Gastrocnemius medialis (tissue), 4 donors: ENCODE measurements around the gene FBXL16. TPM values are rescaled to one million over a fixed set of nuclear protein-coding genes. Genes with fewer than 3 reads are reported as not detected.

Experiments
- ATAC-seq, 2 donors: fragments of 150-250 bp; one replicate each; pipeline ENCODE4 v1.9.1; 2016
- DNase-seq, 2 donors: peaks; one replicate each; pipeline ENCODE4 v3.0.0-alpha.2; 2019
- H3K27ac ChIP-seq, 4 donors: fragments of 200-600 bp; sonication (generic); 1 replicate in 1 of 4; 2 replicates in 3 of 4; pipeline ENCODE4 v1.5.1; 2016 to 2018; ENCODE audit warnings: mild to moderate bottlenecking in 2 of 4, moderate library complexity in 1 of 4
- H3K27me3 ChIP-seq, 3 donors: fragments of 200-600 bp; sonication (generic) in 2 of 3; 1 replicate in 1 of 3; 2 replicates in 2 of 3; pipeline versions ENCODE4 v1.5.1 to v1.6.0; 2016 to 2019; ENCODE audit warnings: mild to moderate bottlenecking in 1 of 3, moderate library complexity in 1 of 3
- H3K36me3 ChIP-seq, 2 donors: fragments of 200-600 bp; sonication (generic) in 1 of 2; one replicate each; pipeline ENCODE4 v1.5.1; 2017 to 2018
- H3K4me1 ChIP-seq, 2 donors: fragments of 200-600 bp; sonication (generic) in 1 of 2; one replicate each; pipeline ENCODE4 v1.5.1; 2016 to 2017; ENCODE audit warnings: mild to moderate bottlenecking in 2 of 2
- H3K4me3 ChIP-seq, 4 donors: fragments of 200-600 bp; sonication (generic) in 3 of 4; 1 replicate in 1 of 4; 2 replicates in 3 of 4; pipeline ENCODE4 v1.5.1; 2016 to 2019; ENCODE audit warnings: mild to moderate bottlenecking in 2 of 4
- H3K9me3 ChIP-seq, 3 donors: fragments of 200-600 bp; sonication (generic) in 2 of 3; 1 replicate in 1 of 3; 2 replicates in 2 of 3; pipeline ENCODE4 v1.5.1; 2016 to 2019
- CTCF ChIP-seq, 5 experiments: fragments of 450-650 bp in 3 of 5; fragments of 200-600 bp in 2 of 5; sonication (generic) in 2 of 5; IDR thresholded peaks in 4 of 5; conservative IDR thresholded peaks in 1 of 5; 1 replicate in 4 of 5; 2 replicates in 1 of 5; pipeline ENCODE4 v1.5.1; 2016 to 2019; ENCODE audit warnings: antibody characterized with exemption in 5 of 5, mild to moderate bottlenecking in 3 of 5, moderate library complexity in 3 of 5
- POLR2A ChIP-seq, 2 donors: fragments of 450-650 bp; IDR thresholded peaks; one replicate each; pipeline ENCODE4 v1.6.1; 2017; ENCODE audit warnings: antibody characterized with exemption in 2 of 2, mild to moderate bottlenecking in 2 of 2, moderate library complexity in 2 of 2
- in situ Hi-C, 4 donors: fragments of 200-750 bp; cut with MboI; loops; one replicate each; pipeline versions ENCODE4 v1.15.0 to v1.8.0; 2017; ENCODE audit warnings: low sequenced_read_pairs in 4 of 4
- intact Hi-C: fragments of 100-400 bp; cut with DNase I; formaldehyde crosslinking; loops from one replicate; pipeline ENCODE4 v1.15.1; 2023; ENCODE audit warnings: low total_unique reads
- total RNA-seq, 4 donors: library from RNA; depleted of rRNA; stranded (reverse); fragments of >200 nt; gene quantifications; one replicate each; pipeline versions ENCODE4 v1.1.0 to v1.2.3, GENCODE V29; 2016

The FBXL16 gene
- total RNA-seq, 4 donors from 2014 or later, result not detected

- H3K4me1 ChIP-seq, result peaks cover 6 to 11% of the 10 kb centered on the region in 2 donors
- intact Hi-C loops (no loop called here), in situ Hi-C loops (no loop called here)
- DNase-seq (no peak), ATAC-seq (no peak)
- no peak overlapping the region for H3K4me3 ChIP-seq
- TF ChIP-seq POLR2A (IDR thresholded peaks at IDR 0.05) (no peak), CTCF (IDR thresholded peaks at IDR 0.05 in 4 of 5, conservative IDR thresholded peaks at IDR 0.05 in 1 of 5) (no peak)
- no peaks in the 10 kb centered on the region for H3K9me3 ChIP-seq
- no peak overlapping the region for H3K27ac ChIP-seq
- peaks cover 22 to 38% (median 34%) of the 10 kb centered on the region in 3 donors for H3K27me3 ChIP-seq
- H3K36me3 ChIP-seq, result peaks cover 0 to 28% of the 10 kb centered on the region in 2 donors
Measured at GRCh38 chr16:728890-729744, 23.5 kb upstream of the FBXL16 start.

GRCh38 chr16:728131-728889, 22.7 kb upstream of the FBXL16 start:
- DNase-seq (no peak), ATAC-seq (peak in 1 of 2 donors; percentile 7)
- H3K4me3 ChIP-seq, result peak overlapping the region; percentile 32 to 55 (median 51)
- intact Hi-C loops, result no loop called here
- in situ Hi-C loops, result no loop called here
- no peak for TF ChIP-seq POLR2A (IDR thresholded peaks at IDR 0.05)
- no peak for TF ChIP-seq CTCF (IDR thresholded peaks at IDR 0.05 in 4 of 5, conservative IDR thresholded peaks at IDR 0.05 in 1 of 5)
- H3K4me1 ChIP-seq, result peaks cover 6 to 11% of the 10 kb centered on the region in 2 donors
- H3K9me3 ChIP-seq, result no peaks in the 10 kb centered on the region
- no peak overlapping the region for H3K27ac ChIP-seq
- peaks cover 0 to 20% of the 10 kb centered on the region in 2 donors for H3K36me3 ChIP-seq
- H3K27me3 ChIP-seq, result peaks cover 22 to 38% (median 34%) of the 10 kb centered on the region in 3 donors

GRCh38 chr16:727291-727977, 21.8 kb upstream of the FBXL16 start:
- DNase-seq (no peak), ATAC-seq (peak in 1 of 2 donors; percentile 17)
- intact Hi-C loops, result no loop called here
- Histone ChIP-seq H3K27ac (no peak overlapping the region), H3K4me3 (peak overlapping the region; percentile 32 to 55 (median 51)), H3K9me3 (no peaks in the 10 kb centered on the region), H3K27me3 (peaks cover 22 to 38% (median 34%) of the 10 kb centered on the region in 3 donors), H3K4me1 (peaks cover 6 to 11% of the 10 kb centered on the region in 2 donors), H3K36me3 (peaks cover 0 to 12% of the 10 kb centered on the region in 2 donors)
- TF ChIP-seq CTCF (IDR thresholded peaks at IDR 0.05 in 4 of 5, conservative IDR thresholded peaks at IDR 0.05 in 1 of 5) (no peak), POLR2A (IDR thresholded peaks at IDR 0.05) (peak in 1 of 2 donors; percentile 11)
- in situ Hi-C loops, result no loop called here

GRCh38 chr16:726438-727290, 21.1 kb upstream of the FBXL16 start, which contains the start of the genes CCDC78 and HAGHL:
Gene CCDC78, minus strand, starts transcription at chr16:726443. Its CDS starts 76 bp downstream, at chr16:726367.
Gene HAGHL, plus strand, starts transcription at chr16:727106. Its CDS starts 404 bp downstream, at chr16:727510.
- TF ChIP-seq CTCF (IDR thresholded peaks at IDR 0.05 in 4 of 5, conservative IDR thresholded peaks at IDR 0.05 in 1 of 5) (no peak), POLR2A (IDR thresholded peaks at IDR 0.05) (no peak)

More at GRCh38 chr16:726438-727290, 21.1 kb upstream of the FBXL16 start, which contains the start of the genes CCDC78 and HAGHL:
- DNase-seq (no peak), ATAC-seq (peak in 1 of 2 donors; percentile 26)
- H3K27ac ChIP-seq, result no peak within 1 kb of the TSS
- H3K27me3 ChIP-seq, result peaks cover 22 to 38% (median 34%) of the 10 kb centered on the region in 3 donors
- peaks cover 9 to 13% of the 10 kb centered on the region in 2 donors for H3K4me1 ChIP-seq
- H3K4me3 ChIP-seq, result peak within 1 kb of the TSS; percentile 32 to 55 (median 51)
- H3K9me3 ChIP-seq, result no peaks in the 10 kb centered on the region
- peaks cover 0 to 5% of the 10 kb centered on the region in 2 donors for H3K36me3 ChIP-seq
- intact Hi-C loops, result no loop called here
- in situ Hi-C loops, result no loop called here
